ENCODE measurements around the gene GPATCH2. TPM values are rescaled to one million over a fixed set of nuclear protein-coding genes. Genes with fewer than 3 reads are reported as not detected.

Gene GPATCH2
- total RNA-seq, 1 experiment from 2014 or later: 11.3 TPM

DNA sequence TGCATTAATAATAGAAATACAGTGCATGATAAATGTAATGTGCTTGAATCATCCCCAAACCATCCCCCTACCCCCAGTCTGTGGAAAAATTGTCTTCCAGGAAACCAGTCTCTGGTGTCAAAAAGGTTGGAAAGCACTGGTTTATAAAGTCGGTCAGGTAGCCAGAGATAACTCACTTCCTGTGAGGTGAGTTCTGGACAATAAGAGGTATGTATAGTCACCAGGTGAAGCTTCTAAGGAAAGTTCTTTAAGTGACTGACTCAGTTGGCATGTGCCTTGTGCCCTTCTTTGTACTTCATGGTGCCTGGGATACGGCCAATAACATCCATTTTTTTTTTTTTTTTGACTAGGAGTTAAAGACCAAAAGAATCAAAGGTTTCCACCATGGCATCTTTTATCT, 103.7 kb downstream of the GPATCH2 start:
- no peak overlapping the region for H3K4me2 ChIP-seq (ENCODE audit: low read length)
- POLR2A ChIA-PET: no interaction called here

DNA sequence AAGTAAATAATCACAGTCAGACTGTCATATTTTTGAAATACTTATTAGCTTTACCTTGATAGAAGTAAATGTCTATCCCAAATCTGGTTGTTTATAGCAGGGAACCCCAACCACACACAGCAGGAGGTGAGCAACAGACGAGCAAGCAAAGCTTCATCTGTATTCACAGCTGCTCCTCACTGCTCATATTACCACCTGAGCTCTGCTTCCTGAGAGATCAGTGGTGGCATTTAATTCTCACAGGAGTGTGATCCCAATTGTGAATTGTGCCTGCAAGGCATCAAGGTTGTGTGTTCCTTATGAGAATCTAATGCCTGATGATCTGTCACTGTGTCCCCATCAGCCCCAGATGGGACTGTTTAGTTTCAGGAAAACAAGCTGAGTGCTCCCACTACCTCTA, 104.3 kb downstream of the GPATCH2 start:
- H3K27me3 ChIP-seq (ENCODE audit: insufficient read depth, low read length): no peaks in the 10 kb centered on the region
- BruUV-seq (replicated peaks): no TSS peak
- H3K9me3 ChIP-seq (ENCODE audit: control insufficient read depth in 1 of 2, insufficient read depth in 1 of 2, low read depth in 1 of 2, low read length in 2 of 2): no peaks in the 10 kb centered on the region
- no peaks in the 10 kb centered on the region for H3K9me2 ChIP-seq (ENCODE audit: insufficient read depth)
- POLR2A ChIA-PET: no interaction called here
- intact Hi-C loops (cut with micrococcal nuclease): no loop called here
- no peak overlapping the region for H3K4me3 ChIP-seq (replicated peaks in 1 of 2; ENCODE audit: low read depth in 1 of 2, low read length in 2 of 2)
- H3K79me2 ChIP-seq (ENCODE audit: insufficient read depth, low read length): no peaks in the 10 kb centered on the region
- no peaks in the 10 kb centered on the region for H4K20me1 ChIP-seq (ENCODE audit: insufficient read depth)
- ATAC-seq (no peak), DNase-seq (ENCODE audit: low read depth, low spot score) (no peak)
- H3K4me1 ChIP-seq (ENCODE audit: control insufficient read depth in 1 of 2, insufficient read depth in 2 of 2, low read length in 2 of 2): no peaks in the 10 kb centered on the region
- RAD21 ChIA-PET (ENCODE audit: low non-redundant PET in 1 of 2, low total read pairs in 2 of 2, uncharacterized antibody in 2 of 2, unreplicated experiment in 2 of 2): no interaction called here
- no peak overlapping the region for H3K27ac ChIP-seq (ENCODE audit: low read depth, low read length)
- no peak overlapping the region for H3K4me2 ChIP-seq (ENCODE audit: low read length)
- H3K9ac ChIP-seq (ENCODE audit: low read length): no peak overlapping the region
- no peaks in the 10 kb centered on the region for H3K36me3 ChIP-seq (ENCODE audit: control insufficient read depth in 1 of 2, insufficient read depth in 2 of 2, low read length in 2 of 2)
- H2AFZ ChIP-seq (ENCODE audit: low read depth, low read length, poor library complexity, severe bottlenecking): no peak overlapping the region
- TF ChIP-seq SRF (IDR thresholded peaks at IDR 0.05; ENCODE audit: low read depth) (no peak), ZBTB33 (IDR thresholded peaks at IDR 0.05; ENCODE audit: extremely low read depth, insufficient replicate concordance, low read length) (no peak)
- CTCF ChIA-PET: no interaction called here

More for the DNA sequence above, 103.7 kb downstream of the GPATCH2 start:
- Histone ChIP-seq H3K27me3 (ENCODE audit: insufficient read depth, low read length) (no peaks in the 10 kb centered on the region), H3K9me2 (ENCODE audit: insufficient read depth) (no peaks in the 10 kb centered on the region), H3K9ac (ENCODE audit: low read length) (no peak overlapping the region), H3K4me3 (replicated peaks in 1 of 2; ENCODE audit: low read depth in 1 of 2, low read length in 2 of 2) (no peak overlapping the region), H3K4me1 (ENCODE audit: control insufficient read depth in 1 of 2, insufficient read depth in 2 of 2, low read length in 2 of 2) (no peaks in the 10 kb centered on the region), H3K27ac (ENCODE audit: low read depth, low read length) (no peak overlapping the region), H2AFZ (ENCODE audit: low read depth, low read length, poor library complexity, severe bottlenecking) (no peak overlapping the region), H3K79me2 (ENCODE audit: insufficient read depth, low read length) (no peaks in the 10 kb centered on the region), H4K20me1 (ENCODE audit: insufficient read depth) (no peaks in the 10 kb centered on the region), H3K9me3 (ENCODE audit: control insufficient read depth in 1 of 2, insufficient read depth in 1 of 2, low read depth in 1 of 2, low read length in 2 of 2) (no peaks in the 10 kb centered on the region), H3K36me3 (ENCODE audit: control insufficient read depth in 1 of 2, insufficient read depth in 2 of 2, low read length in 2 of 2) (no peaks in the 10 kb centered on the region)
- TF ChIP-seq POLR2A (IDR thresholded peaks at IDR 0.05; ENCODE audit: borderline replicate concordance, extremely low read depth, insufficient read depth, insufficient read length): no peak
- TF ChIP-seq CEBPB (IDR thresholded peaks at IDR 0.05; ENCODE audit: low read depth): no peak
- no peak for TF ChIP-seq CBX3 (IDR thresholded peaks at IDR 0.05; ENCODE audit: low read depth)
- TF ChIP-seq EZH2phosphoT487 (IDR thresholded peaks at IDR 0.05; ENCODE audit: borderline replicate concordance): no peak
- TF ChIP-seq SIN3A (IDR thresholded peaks at IDR 0.05; ENCODE audit: low read depth): no peak
- DNase-seq (ENCODE audit: low read depth, low spot score): no peak
- BruUV-seq (replicated peaks): no TSS peak
- intact Hi-C loops (cut with micrococcal nuclease): no loop called here
- ATAC-seq: no peak
- CTCF ChIA-PET: no interaction called here
- RAD21 ChIA-PET (ENCODE audit: low non-redundant PET in 1 of 2, low total read pairs in 2 of 2, uncharacterized antibody in 2 of 2, unreplicated experiment in 2 of 2): no interaction called here
